Measurements from ENCODE around the gene DCHS1.

The DCHS1 gene

DNA sequence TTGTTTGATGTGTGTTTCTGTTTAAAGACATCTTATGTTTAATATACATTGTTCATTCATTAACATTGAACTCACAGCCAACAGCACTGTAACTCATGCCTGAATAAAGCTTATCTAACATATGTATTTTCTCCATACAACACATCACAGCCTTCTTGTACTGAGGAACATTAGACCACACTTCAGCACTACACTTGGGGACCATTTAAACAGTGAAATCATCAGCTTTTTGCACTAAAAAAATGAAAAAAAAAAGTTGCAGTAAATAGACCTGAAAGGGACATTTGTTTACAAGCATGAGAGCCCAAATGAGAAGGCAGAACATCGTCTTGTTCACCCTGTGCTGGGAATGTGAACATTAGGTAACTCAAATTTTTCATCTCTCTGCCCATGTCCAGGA lies 21.1 kb downstream of the DCHS1 start:
- Histone ChIP-seq H3K4me3 (ENCODE audit: control insufficient read depth in 1 of 7, extremely low read depth in 1 of 7, insufficient read depth in 4 of 7, low read depth in 2 of 7, low read length in 6 of 7) (no peak overlapping the region), H3K4me1 (ENCODE audit: control extremely low read depth in 1 of 4, control insufficient read depth in 4 of 4, insufficient read depth in 4 of 4, low read length in 3 of 4) (peaks cover 12 to 29% (median 18%) of the 10 kb centered on the region in 4 experiments), H3K27me3 (replicated peaks in 2 of 5; ENCODE audit: control insufficient read depth in 4 of 5, insufficient read depth in 5 of 5, low read length in 4 of 5) (no peaks in the 10 kb centered on the region), H3K9me3 (ENCODE audit: control extremely low read depth in 1 of 5, control insufficient read depth in 4 of 5, insufficient read depth in 2 of 5, low read depth in 1 of 5, low read length in 4 of 5) (no peaks in the 10 kb centered on the region), H3K36me3 (ENCODE audit: control insufficient read depth in 4 of 4, insufficient read depth in 4 of 4, low read length in 3 of 4) (peaks cover 0 to 16% (median 2%) of the 10 kb centered on the region in 4 experiments), H3K27ac (ENCODE audit: insufficient read depth in 1 of 2, low read depth in 1 of 2, low read length in 2 of 2, poor library complexity in 1 of 2, severe bottlenecking in 2 of 2) (peak overlapping the region in 1 of 2 experiments; percentile 51)
- 88% methylated on average over 1 of the region's 1 CpG for WGBS (ENCODE audit: insufficient coverage)
- POLR2A ChIA-PET = interaction anchor here (0.6 kb wide), 1 partner anchor 112 kb away, joined by 3 read pairs; no protein-coding TSS in a partner anchor
- DNase-seq = no peak
- CTCF ChIA-PET = interaction anchor here (1.0 to 2.4 kb wide), 3 partner anchors 16 to 30 kb away, joined by 3 to 8 read pairs (median 3); partner anchors contain the start of genes TAF10 and TPP1

DNA sequence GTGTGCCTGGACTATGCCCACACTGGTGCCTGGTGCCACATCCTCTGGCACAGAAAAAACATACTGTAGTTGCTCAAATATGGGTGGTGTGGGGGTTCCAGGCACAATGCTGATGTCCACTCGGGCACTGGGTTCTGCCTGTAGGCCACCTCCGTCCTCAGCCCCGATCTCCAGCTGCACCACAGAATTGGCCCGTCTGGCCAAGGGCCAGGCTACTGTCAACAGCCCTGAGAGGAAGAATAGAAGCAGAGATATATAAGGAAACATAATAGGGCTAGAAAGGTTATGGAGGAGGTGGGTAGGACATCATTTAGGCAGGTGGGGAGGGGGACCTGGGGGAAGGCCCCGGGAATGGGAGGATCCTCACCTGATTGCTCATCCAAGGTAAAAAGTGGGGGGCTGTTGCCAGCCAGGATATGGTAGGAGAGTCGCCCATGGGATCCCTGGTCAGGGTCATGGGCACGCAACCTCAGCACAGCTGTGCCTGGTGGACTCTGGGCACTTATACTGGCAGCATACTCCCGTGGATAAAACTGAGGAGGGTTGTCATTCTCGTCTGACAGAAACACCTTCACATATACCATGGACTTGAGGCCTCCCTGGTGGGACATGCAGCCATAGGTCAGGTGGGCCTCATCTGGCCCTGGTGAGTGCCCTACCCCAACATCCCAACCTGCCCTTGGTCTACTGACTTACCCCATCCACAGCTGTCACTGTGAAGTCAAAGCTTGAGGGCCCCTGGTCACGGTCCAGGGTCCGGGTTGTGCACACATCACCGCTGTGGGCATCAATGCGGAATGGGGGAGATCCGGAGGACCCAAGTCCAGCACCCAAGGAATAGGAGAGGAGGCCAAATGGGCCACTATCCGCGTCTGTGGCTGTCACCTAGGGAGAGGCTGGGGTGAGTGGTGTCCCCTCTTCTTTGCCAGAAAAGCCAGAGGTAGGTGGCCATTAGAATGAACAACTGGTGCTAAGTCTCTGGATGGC lies 21.9 kb downstream of the DCHS1 start:
- H3K27me3 ChIP-seq (replicated peaks in 2 of 5; ENCODE audit: control insufficient read depth in 4 of 5, insufficient read depth in 5 of 5, low read length in 4 of 5) = no peaks in the 10 kb centered on the region
- H3K4me3 ChIP-seq (ENCODE audit: control insufficient read depth in 1 of 7, extremely low read depth in 1 of 7, insufficient read depth in 4 of 7, low read depth in 2 of 7, low read length in 6 of 7) = no peak overlapping the region
- H3K9me3 ChIP-seq (ENCODE audit: control extremely low read depth in 1 of 5, control insufficient read depth in 4 of 5, insufficient read depth in 2 of 5, low read depth in 1 of 5, low read length in 4 of 5) = no peaks in the 10 kb centered on the region
- ChIA-PET CTCF (interaction anchor here (0.7 to 2.4 kb wide), 5 partner anchors 10 to 22 kb away, joined by 3 to 9 read pairs (median 3); partner anchors contain the start of genes TAF10 and TPP1), POLR2A (interaction anchor here (0.6 kb wide), 1 partner anchor 112 kb away, joined by 3 read pairs; no protein-coding TSS in a partner anchor)
- H3K27ac ChIP-seq (ENCODE audit: insufficient read depth in 1 of 2, low read depth in 1 of 2, low read length in 2 of 2, poor library complexity in 1 of 2, severe bottlenecking in 2 of 2) = no peak overlapping the region
- H3K4me1 ChIP-seq (ENCODE audit: control extremely low read depth in 1 of 4, control insufficient read depth in 4 of 4, insufficient read depth in 4 of 4, low read length in 3 of 4) = peaks cover 12 to 24% (median 15%) of the 10 kb centered on the region in 4 experiments
- WGBS (ENCODE audit: insufficient coverage) = over 99% methylated on average over 15 of the region's 16 CpGs
- DNase-seq = no peak
- peaks cover 0 to 21% (median 5%) of the 10 kb centered on the region in 4 experiments for H3K36me3 ChIP-seq (ENCODE audit: control insufficient read depth in 4 of 4, insufficient read depth in 4 of 4, low read length in 3 of 4)

DNA sequence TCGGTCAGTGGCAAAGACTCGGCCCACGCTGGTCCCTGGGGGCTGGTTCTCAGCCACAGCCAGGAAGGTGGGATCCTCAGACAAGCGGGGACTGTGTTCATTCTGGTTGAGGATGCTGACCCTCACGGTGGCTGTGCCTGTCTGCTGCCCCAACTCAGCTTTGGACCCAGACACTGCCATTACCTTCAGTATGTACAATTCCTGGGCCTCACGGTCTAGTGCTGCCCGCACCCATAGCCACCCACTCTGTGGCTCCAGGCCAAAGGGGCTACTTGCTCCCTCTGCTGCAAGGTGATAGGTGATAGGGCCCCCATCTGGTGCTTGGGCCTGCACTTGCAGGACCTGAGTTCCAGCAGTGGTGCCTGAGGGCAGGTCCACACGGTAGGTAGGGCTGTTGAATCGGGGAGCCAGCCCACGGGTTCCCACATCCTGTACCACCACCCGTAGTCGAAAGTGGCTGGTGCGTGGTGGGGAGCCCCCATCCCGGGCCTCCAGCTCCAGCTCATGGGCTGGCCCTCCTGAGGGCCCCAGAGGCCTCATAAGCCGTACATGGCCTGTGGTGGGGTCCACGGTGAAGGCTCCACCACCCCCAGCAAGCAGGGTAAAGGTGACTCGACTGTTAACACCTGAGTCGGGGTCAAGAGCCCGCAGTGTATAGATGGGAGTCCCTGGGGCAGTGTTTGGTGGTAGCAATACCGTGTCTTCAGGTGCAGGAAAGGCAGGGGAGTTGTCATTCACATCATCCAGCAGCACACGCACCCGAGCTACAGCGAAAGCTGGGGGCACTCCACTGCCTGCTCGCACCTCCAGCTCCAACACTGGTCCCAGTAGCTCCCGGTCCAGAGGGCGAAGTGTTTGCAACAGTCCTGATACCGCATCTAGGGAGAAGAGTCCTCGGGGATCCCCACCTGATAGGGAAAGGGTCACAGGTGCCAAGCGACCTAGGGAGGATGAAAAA lies 23.2 kb downstream of the DCHS1 start:
- Histone ChIP-seq H3K27ac (ENCODE audit: insufficient read depth in 1 of 2, low read depth in 1 of 2, low read length in 2 of 2, poor library complexity in 1 of 2, severe bottlenecking in 2 of 2) (no peak overlapping the region), H3K4me1 (ENCODE audit: control extremely low read depth in 1 of 4, control insufficient read depth in 4 of 4, insufficient read depth in 4 of 4, low read length in 3 of 4) (peaks cover 12 to 24% (median 15%) of the 10 kb centered on the region in 4 experiments), H3K4me3 (ENCODE audit: control insufficient read depth in 1 of 7, extremely low read depth in 1 of 7, insufficient read depth in 4 of 7, low read depth in 2 of 7, low read length in 6 of 7) (no peak overlapping the region), H3K36me3 (ENCODE audit: control insufficient read depth in 4 of 4, insufficient read depth in 4 of 4, low read length in 3 of 4) (peaks cover 0 to 21% (median 5%) of the 10 kb centered on the region in 4 experiments), H3K27me3 (replicated peaks in 2 of 5; ENCODE audit: control insufficient read depth in 4 of 5, insufficient read depth in 5 of 5, low read length in 4 of 5) (no peaks in the 10 kb centered on the region), H3K9me3 (ENCODE audit: control extremely low read depth in 1 of 5, control insufficient read depth in 4 of 5, insufficient read depth in 2 of 5, low read depth in 1 of 5, low read length in 4 of 5) (no peaks in the 10 kb centered on the region)
- ChIA-PET CTCF (interaction anchor here (0.7 to 2.1 kb wide), 5 partner anchors 9 to 17 kb away, joined by 3 to 9 read pairs (median 3); partner anchors contain the start of gene TPP1), POLR2A (no interaction called here)
- DNase-seq = no peak
- WGBS (ENCODE audit: insufficient coverage) = 98% methylated on average over 24 of the region's 29 CpGs

GRCh38 chr11:6631361-6631890 lies 24.2 kb downstream of the DCHS1 start:
- Histone ChIP-seq H3K27ac (ENCODE audit: insufficient read depth in 1 of 2, low read depth in 1 of 2, low read length in 2 of 2, poor library complexity in 1 of 2, severe bottlenecking in 2 of 2) (no peak overlapping the region), H3K36me3 (ENCODE audit: control insufficient read depth in 4 of 4, insufficient read depth in 4 of 4, low read length in 3 of 4) (peaks cover 0 to 30% (median 5%) of the 10 kb centered on the region in 4 experiments), H3K4me1 (ENCODE audit: control extremely low read depth in 1 of 4, control insufficient read depth in 4 of 4, insufficient read depth in 4 of 4, low read length in 3 of 4) (peaks cover 12 to 22% (median 15%) of the 10 kb centered on the region in 4 experiments), H3K9me3 (ENCODE audit: control extremely low read depth in 1 of 5, control insufficient read depth in 4 of 5, insufficient read depth in 2 of 5, low read depth in 1 of 5, low read length in 4 of 5) (no peaks in the 10 kb centered on the region), H3K4me3 (ENCODE audit: control insufficient read depth in 1 of 7, extremely low read depth in 1 of 7, insufficient read depth in 4 of 7, low read depth in 2 of 7, low read length in 6 of 7) (no peak overlapping the region), H3K27me3 (replicated peaks in 2 of 5; ENCODE audit: control insufficient read depth in 4 of 5, insufficient read depth in 5 of 5, low read length in 4 of 5) (no peaks in the 10 kb centered on the region)
- DNase-seq = no peak
- ChIA-PET POLR2A (interaction anchor here (1.2 kb wide), 1 partner anchor 10 kb away, joined by 5 read pairs; no protein-coding TSS in a partner anchor), CTCF (interaction anchor here (0.9 to 1.7 kb wide), 5 partner anchors 8 to 34 kb away, joined by 3 to 7 read pairs (median 3); partner anchors contain the start of gene TPP1)
- 89% methylated on average over 11 of the region's 11 CpGs for WGBS (ENCODE audit: insufficient coverage)

DNA sequence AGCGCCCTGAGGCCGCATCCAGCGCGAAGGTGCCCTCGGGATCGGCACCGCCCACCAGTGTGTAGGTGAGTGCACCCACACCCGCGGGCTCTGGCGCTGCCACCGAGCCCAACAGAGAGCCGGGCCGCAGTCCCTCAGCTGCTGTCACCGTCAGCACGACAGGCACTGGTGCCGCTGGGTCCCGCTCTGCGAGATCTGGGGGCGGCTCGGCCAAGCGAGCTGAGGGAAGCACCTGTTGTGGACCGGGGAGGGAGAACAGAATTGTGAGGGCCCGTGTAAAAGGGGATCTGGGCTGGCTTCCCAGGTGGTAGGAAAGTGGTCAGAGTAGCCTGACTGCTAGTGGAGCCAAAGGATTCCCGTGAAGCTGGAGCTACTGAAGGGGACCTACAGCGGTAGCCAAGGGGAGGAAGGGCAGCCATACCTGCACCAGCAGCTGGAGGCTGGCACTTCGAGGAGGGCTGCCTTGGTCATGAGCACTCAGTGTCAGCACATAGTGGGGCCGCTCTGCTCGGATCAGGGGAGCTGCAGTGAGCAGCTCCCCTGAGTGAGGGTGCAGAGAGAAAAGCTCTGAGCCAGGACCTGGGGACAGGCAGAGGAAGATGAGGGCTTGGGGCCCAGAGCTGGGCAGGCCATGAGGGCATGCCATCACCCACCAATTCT lies 24.8 kb downstream of the DCHS1 start:
- Histone ChIP-seq H3K27me3 (replicated peaks in 2 of 5; ENCODE audit: control insufficient read depth in 4 of 5, insufficient read depth in 5 of 5, low read length in 4 of 5) (no peaks in the 10 kb centered on the region), H3K36me3 (ENCODE audit: control insufficient read depth in 4 of 4, insufficient read depth in 4 of 4, low read length in 3 of 4) (peaks cover 0 to 37% (median 6%) of the 10 kb centered on the region in 4 experiments), H3K27ac (ENCODE audit: insufficient read depth in 1 of 2, low read depth in 1 of 2, low read length in 2 of 2, poor library complexity in 1 of 2, severe bottlenecking in 2 of 2) (no peak overlapping the region), H3K4me3 (ENCODE audit: control insufficient read depth in 1 of 7, extremely low read depth in 1 of 7, insufficient read depth in 4 of 7, low read depth in 2 of 7, low read length in 6 of 7) (no peak overlapping the region), H3K4me1 (ENCODE audit: control extremely low read depth in 1 of 4, control insufficient read depth in 4 of 4, insufficient read depth in 4 of 4, low read length in 3 of 4) (peaks cover 7 to 16% (median 11%) of the 10 kb centered on the region in 4 experiments), H3K9me3 (ENCODE audit: control extremely low read depth in 1 of 5, control insufficient read depth in 4 of 5, insufficient read depth in 2 of 5, low read depth in 1 of 5, low read length in 4 of 5) (no peaks in the 10 kb centered on the region)
- CTCF ChIA-PET = interaction anchor here (0.9 to 1.7 kb wide), 4 partner anchors 9 to 35 kb away, joined by 3 to 7 read pairs (median 4); partner anchors contain the start of gene TPP1
- POLR2A ChIA-PET = interaction anchor here (1.2 kb wide), 1 partner anchor 9 kb away, joined by 5 read pairs; no protein-coding TSS in a partner anchor
- no peak for DNase-seq
- 97% methylated on average over 25 of the region's 28 CpGs for WGBS (ENCODE audit: insufficient coverage)
